Thymus (tissue), 11 donors: ENCODE data around the gene EHBP1. TPM values are rescaled to one million over a fixed set of nuclear protein-coding genes. Genes with fewer than 3 reads are reported as not detected.

Experiments
- DNase-seq, 9 donors: peaks; one replicate each; pipeline ENCODE4 v3.0.0-alpha.2; 2013; ENCODE audit warnings: low spot score in 9 of 9, low read depth in 6 of 9, missing footprints in 1 of 9
- H3K27ac ChIP-seq, 2 donors: one replicate each; pipeline ENCODE4 v1.5.1; 2013; ENCODE audit warnings: control low read depth in 1 of 2, low read depth in 1 of 2, low read length in 1 of 2, mild to moderate bottlenecking in 1 of 2, moderate library complexity in 1 of 2
- H3K27me3 ChIP-seq, 2 donors: one replicate each; pipeline ENCODE4 v1.5.1; 2013; ENCODE audit warnings: low read length in 1 of 2; ENCODE audit not compliant: control insufficient read depth in 2 of 2, insufficient read depth in 1 of 2
- H3K36me3 ChIP-seq, 2 donors: one replicate each; pipeline ENCODE4 v1.5.1; 2013; ENCODE audit warnings: low read length in 1 of 2, mild to moderate bottlenecking in 1 of 2, moderate library complexity in 1 of 2; ENCODE audit not compliant: control insufficient read depth in 2 of 2, insufficient read depth in 2 of 2
- H3K4me1 ChIP-seq, 2 donors: one replicate each; pipeline ENCODE4 v1.5.1; 2013; ENCODE audit warnings: low read length in 2 of 2; ENCODE audit not compliant: control insufficient read depth in 2 of 2, insufficient read depth in 2 of 2
- H3K4me3 ChIP-seq, 2 donors: one replicate each; pipeline ENCODE4 v1.5.1; 2013; ENCODE audit warnings: low read length in 2 of 2, control low read depth in 1 of 2, mild to moderate bottlenecking in 1 of 2
- H3K9me3 ChIP-seq, 2 donors: one replicate each; pipeline ENCODE4 v1.5.1; 2013; ENCODE audit warnings: low read length in 1 of 2, mild to moderate bottlenecking in 1 of 2; ENCODE audit not compliant: control insufficient read depth in 2 of 2, insufficient read depth in 1 of 2
- WGBS: extraction: QIAGEN DNeasy Blood & Tissue Kit; methylation state at CpG from one replicate; pipeline ENCODE4 v1.1.7; 2013; 5-methylcytosine and 5-hydroxymethylcytosine counted together
- polyA plus RNA-seq: library from polyadenylated mRNA; stranded (reverse); fragments of 200-250 nt; gene quantifications from one replicate; pipeline ENCODE4 v1.2.3, GENCODE V29; 2013
- total RNA-seq: library from RNA; stranded (reverse); fragments of 120-200 nt; gene quantifications from one replicate; pipeline ENCODE4 v1.2.4, GENCODE V29; 2013
- donor health status: healthy.

EHBP1 gene
- total and polyA plus RNA-seq, 2 donors, result 11.2 to 19.5 TPM

GRCh38 chr2:62913311-62913710 is 207.8 kb downstream of the EHBP1 start:
- no peak for DNase-seq
- Histone ChIP-seq H3K27me3 (no peaks in the 10 kb centered on the region), H3K4me3 (no peak overlapping the region)

GRCh38 chr2:62919041-62919440 is 213.5 kb downstream of the EHBP1 start:
- H3K27ac ChIP-seq, result no peak overlapping the region
- no peaks in the 10 kb centered on the region for H3K4me1 ChIP-seq
- H3K4me3 ChIP-seq, result no peak overlapping the region
- DNase-seq, result no peak
- no peaks in the 10 kb centered on the region for H3K36me3 ChIP-seq
- WGBS, result 91% methylated on average over 2 of the region's 2 CpGs
- H3K27me3 ChIP-seq, result no peaks in the 10 kb centered on the region
- H3K9me3 ChIP-seq, result peaks cover 2 to 11% of the 10 kb centered on the region in 2 donors

More at GRCh38 chr2:62913311-62913710, 207.8 kb downstream of the EHBP1 start:
- no peaks in the 10 kb centered on the region for H3K36me3 ChIP-seq
- H3K9me3 ChIP-seq, result no peaks in the 10 kb centered on the region
- H3K4me1 ChIP-seq, result no peaks in the 10 kb centered on the region
- H3K27ac ChIP-seq, result no peak overlapping the region

- Histone ChIP-seq H3K4me1 (no peaks in the 10 kb centered on the region), H3K27ac (no peak overlapping the region), H3K9me3 (peaks cover 2 to 11% of the 10 kb centered on the region in 2 donors), H3K27me3 (no peaks in the 10 kb centered on the region), H3K36me3 (no peaks in the 10 kb centered on the region), H3K4me3 (no peak overlapping the region)
- no peak for DNase-seq
Measured at GRCh38 chr2:62920070-62920469, 214.6 kb downstream of the EHBP1 start.

- Histone ChIP-seq H3K36me3 (no peaks in the 10 kb centered on the region), H3K4me1 (no peaks in the 10 kb centered on the region), H3K27me3 (no peaks in the 10 kb centered on the region), H3K9me3 (peaks cover 2 to 11% of the 10 kb centered on the region in 2 donors), H3K27ac (no peak overlapping the region), H3K4me3 (no peak overlapping the region)
- DNase-seq, result no peak
Measured at GRCh38 chr2:62923242-62923641, 217.7 kb downstream of the EHBP1 start.

GRCh38 chr2:62923881-62924280 is 218.4 kb downstream of the EHBP1 start:
- Histone ChIP-seq H3K27ac (no peak overlapping the region), H3K27me3 (no peaks in the 10 kb centered on the region), H3K36me3 (no peaks in the 10 kb centered on the region), H3K4me1 (no peaks in the 10 kb centered on the region), H3K9me3 (peaks cover 2 to 11% of the 10 kb centered on the region in 2 donors), H3K4me3 (no peak overlapping the region)
- 99% methylated on average over 2 of the region's 2 CpGs for WGBS
- no peak for DNase-seq

GRCh38 chr2:62928015-62928414 is 222.5 kb downstream of the EHBP1 start:
- no peaks in the 10 kb centered on the region for H3K4me1 ChIP-seq
- peaks cover 2 to 11% of the 10 kb centered on the region in 2 donors for H3K9me3 ChIP-seq
- no peak overlapping the region for H3K4me3 ChIP-seq
- DNase-seq, result no peak
- 98% methylated on average over 2 of the region's 2 CpGs for WGBS
- H3K27me3 ChIP-seq, result no peaks in the 10 kb centered on the region
- no peak overlapping the region for H3K27ac ChIP-seq
- H3K36me3 ChIP-seq, result no peaks in the 10 kb centered on the region

GRCh38 chr2:62931536-62931935 is 226.0 kb downstream of the EHBP1 start:
- Histone ChIP-seq H3K9me3 (no peaks in the 10 kb centered on the region), H3K36me3 (no peaks in the 10 kb centered on the region), H3K27ac (no peak overlapping the region), H3K4me3 (no peak overlapping the region), H3K27me3 (no peaks in the 10 kb centered on the region), H3K4me1 (no peaks in the 10 kb centered on the region)
- 97% methylated on average over 3 of the region's 3 CpGs for WGBS
- DNase-seq, result no peak

GRCh38 chr2:62933398-62933917 is 227.9 kb downstream of the EHBP1 start:
- no peak overlapping the region for H3K4me3 ChIP-seq
- WGBS, result 98% methylated on average over 2 of the region's 2 CpGs
- H3K9me3 ChIP-seq, result no peaks in the 10 kb centered on the region
- H3K27ac ChIP-seq, result no peak overlapping the region
- H3K27me3 ChIP-seq, result no peaks in the 10 kb centered on the region
- H3K36me3 ChIP-seq, result no peaks in the 10 kb centered on the region
- no peak for DNase-seq
- H3K4me1 ChIP-seq, result no peaks in the 10 kb centered on the region

- H3K27ac ChIP-seq, result no peak overlapping the region
- 96% methylated on average over 2 of the region's 2 CpGs for WGBS
Measured at GRCh38 chr2:62934517-62934916, 229.0 kb downstream of the EHBP1 start.

GRCh38 chr2:62938126-62938525 is 232.6 kb downstream of the EHBP1 start:
- no peak overlapping the region for H3K27ac ChIP-seq
- H3K9me3 ChIP-seq, result no peaks in the 10 kb centered on the region
- no peak for DNase-seq
- WGBS, result 94% methylated on average over 1 of the region's 1 CpG
- H3K4me1 ChIP-seq, result no peaks in the 10 kb centered on the region
- H3K4me3 ChIP-seq, result no peak overlapping the region
- no peaks in the 10 kb centered on the region for H3K36me3 ChIP-seq
- no peaks in the 10 kb centered on the region for H3K27me3 ChIP-seq

More at GRCh38 chr2:62934517-62934916, 229.0 kb downstream of the EHBP1 start:
- no peaks in the 10 kb centered on the region for H3K36me3 ChIP-seq
- H3K4me3 ChIP-seq, result no peak overlapping the region
- no peak for DNase-seq
- H3K9me3 ChIP-seq, result no peaks in the 10 kb centered on the region
- H3K4me1 ChIP-seq, result no peaks in the 10 kb centered on the region
- no peaks in the 10 kb centered on the region for H3K27me3 ChIP-seq
